Loucy (cell line): ENCODE data around the gene INPP5J.

Source experiments
- H2AFZ ChIP-seq: fragments of 200-600 bp; sonication (generic); 2 replicates; pipeline ENCODE4 v1.6.0; 2016; ENCODE audit warnings: antibody characterized with exemption, mild to moderate bottlenecking, low read length, moderate library complexity
- H3F3A ChIP-seq: fragments of 200-600 bp; 2 replicates; pipeline ENCODE4 v1.6.0; 2016; ENCODE audit warnings: antibody characterized with exemption, low read depth, mild to moderate bottlenecking
- H3K27me3 ChIP-seq: fragments of 200-600 bp; sonication (generic); 2 replicates; pipeline ENCODE4 v1.6.1; 2014; ENCODE audit warnings: low read length, mild to moderate bottlenecking; ENCODE audit not compliant: insufficient read depth, poor library complexity, severe bottlenecking
- H3K36me3 ChIP-seq: fragments of 200-600 bp; sonication (generic); 2 replicates; pipeline ENCODE4 v1.6.1; 2016; ENCODE audit warnings: low read length; ENCODE audit not compliant: insufficient read depth
- H3K4me1 ChIP-seq: fragments of 200-600 bp; sonication (generic); 2 replicates; pipeline ENCODE4 v1.5.1; 2014; ENCODE audit warnings: low read length, mild to moderate bottlenecking; ENCODE audit not compliant: insufficient read depth, poor library complexity, severe bottlenecking
- H3K4me2 ChIP-seq: fragments of 200-600 bp; sonication (generic); 2 replicates; pipeline ENCODE4 v1.6.0; 2014; ENCODE audit warnings: antibody characterized with exemption, low read length, low read depth, mild to moderate bottlenecking; ENCODE audit not compliant: poor library complexity, severe bottlenecking
- H3K4me3 ChIP-seq: fragments of 200-600 bp; sonication (generic); 2 replicates; pipeline ENCODE4 v1.5.1; 2014; ENCODE audit warnings: low read length, mild to moderate bottlenecking, mixed read lengths; ENCODE audit not compliant: poor library complexity, severe bottlenecking
- H3K79me2 ChIP-seq: fragments of 200-600 bp; sonication (generic); 2 replicates; pipeline ENCODE4 v1.6.1; 2014; ENCODE audit warnings: low read length; ENCODE audit not compliant: insufficient read depth
- H3K9ac ChIP-seq: fragments of 200-600 bp; sonication (generic); 2 replicates; pipeline ENCODE4 v1.6.0; 2014; ENCODE audit warnings: mild to moderate bottlenecking, low read depth, low read length, moderate library complexity; ENCODE audit not compliant: poor library complexity, severe bottlenecking
- H3K9me2 ChIP-seq: fragments of 200-600 bp; sonication (generic); replicated peaks from 2 replicates; pipeline ENCODE4 v1.6.1; 2016; ENCODE audit warnings: low read depth, low read length, mixed read lengths
- H3K9me3 ChIP-seq: fragments of 200-600 bp; sonication (generic); 2 replicates; pipeline ENCODE4 v1.6.1; 2014; ENCODE audit warnings: mild to moderate bottlenecking, antibody characterized with exemption, low read length, low read depth; ENCODE audit not compliant: insufficient read depth
- H4K20me1 ChIP-seq: fragments of 200-600 bp; sonication (generic); 2 replicates; pipeline ENCODE4 v1.6.0; 2014; ENCODE audit warnings: antibody characterized with exemption, low read length, mild to moderate bottlenecking; ENCODE audit not compliant: insufficient read depth, poor library complexity, severe bottlenecking
- CTCF ChIP-seq: fragments of 200-600 bp; sonication (generic); conservative IDR thresholded peaks from 2 replicates; pipeline ENCODE4 v1.5.1; 2014; ENCODE audit warnings: mild to moderate bottlenecking, antibody characterized with exemption, low read length
- EZH2phosphoT487 ChIP-seq: fragments of 200-600 bp; IDR thresholded peaks from 2 replicates; pipeline ENCODE4 v1.6.1; 2018; ENCODE audit warnings: antibody characterized with exemption, mild to moderate bottlenecking, moderate library complexity, borderline replicate concordance

Gene INPP5J

GRCh38 chr22:31120642-31121041 lies 2.1 kb upstream of the INPP5J start:
- Histone ChIP-seq H3K9ac (no peak overlapping the region), H3F3A (no peaks in the 10 kb centered on the region), H3K9me3 (no peaks in the 10 kb centered on the region), H3K4me2 (no peak overlapping the region), H3K36me3 (no peaks in the 10 kb centered on the region), H3K79me2 (no peaks in the 10 kb centered on the region), H3K4me3 (no peak overlapping the region), H3K27me3 (no peaks in the 10 kb centered on the region), H3K4me1 (no peaks in the 10 kb centered on the region), H4K20me1 (no peaks in the 10 kb centered on the region), H3K9me2 (no peaks in the 10 kb centered on the region), H2AFZ (no peak overlapping the region)
- TF ChIP-seq CTCF (no peak), EZH2phosphoT487 (no peak)

DNA sequence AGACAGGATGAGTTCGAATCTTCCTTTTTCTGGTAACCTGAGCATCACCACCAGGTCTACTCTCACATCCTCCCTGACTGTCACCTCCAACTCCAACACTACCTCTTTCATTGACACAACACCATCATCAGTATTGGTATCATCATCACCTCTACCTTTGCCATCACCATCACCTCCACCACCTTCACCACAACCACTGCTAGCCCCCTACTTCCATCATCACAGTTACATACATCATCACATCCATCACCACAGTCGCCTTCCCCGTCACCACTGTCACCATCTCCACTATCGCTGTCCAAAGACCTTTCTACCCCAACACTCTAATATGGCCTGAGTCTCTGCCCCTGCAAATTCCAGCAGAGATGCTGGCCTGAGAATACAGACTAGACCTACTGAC lies 1.4 kb upstream of the INPP5J start:
- Histone ChIP-seq H3K4me1 (no peaks in the 10 kb centered on the region), H3K27me3 (no peaks in the 10 kb centered on the region), H4K20me1 (no peaks in the 10 kb centered on the region), H3K36me3 (no peaks in the 10 kb centered on the region), H3K4me2 (no peak overlapping the region), H3K9me3 (no peaks in the 10 kb centered on the region), H3F3A (no peaks in the 10 kb centered on the region), H3K79me2 (no peaks in the 10 kb centered on the region), H3K4me3 (no peak overlapping the region), H2AFZ (no peak overlapping the region), H3K9ac (no peak overlapping the region), H3K9me2 (no peaks in the 10 kb centered on the region)
- no peak for TF ChIP-seq EZH2phosphoT487
- TF ChIP-seq CTCF = no peak

DNA sequence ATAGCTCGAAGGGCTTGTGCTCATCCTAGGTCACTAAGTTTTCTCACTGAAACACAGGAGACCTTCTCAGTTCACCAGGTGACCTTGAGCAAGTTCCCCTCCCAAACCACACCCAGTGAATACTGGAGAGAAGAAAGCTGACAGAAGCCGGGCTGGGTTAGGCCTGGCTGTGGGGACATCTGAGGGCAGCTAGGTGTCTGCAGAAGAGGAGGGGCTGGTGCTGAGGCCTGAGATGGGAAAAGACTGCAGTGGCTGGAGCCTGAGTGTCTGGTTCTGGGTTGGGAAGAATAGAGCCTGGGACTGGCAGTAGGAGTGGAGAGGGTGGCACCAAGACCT lies 602 bp upstream of the INPP5J start:
- Histone ChIP-seq H3F3A (no peaks in the 10 kb centered on the region), H3K4me1 (no peaks in the 10 kb centered on the region), H3K4me2 (no peak overlapping the region), H3K4me3 (no peak overlapping the region), H3K9me3 (no peaks in the 10 kb centered on the region), H3K36me3 (no peaks in the 10 kb centered on the region), H3K27me3 (no peaks in the 10 kb centered on the region), H3K79me2 (no peaks in the 10 kb centered on the region), H3K9me2 (no peaks in the 10 kb centered on the region), H4K20me1 (no peaks in the 10 kb centered on the region), H2AFZ (no peak overlapping the region), H3K9ac (no peak overlapping the region)
- TF ChIP-seq CTCF (no peak), EZH2phosphoT487 (no peak)

DNA sequence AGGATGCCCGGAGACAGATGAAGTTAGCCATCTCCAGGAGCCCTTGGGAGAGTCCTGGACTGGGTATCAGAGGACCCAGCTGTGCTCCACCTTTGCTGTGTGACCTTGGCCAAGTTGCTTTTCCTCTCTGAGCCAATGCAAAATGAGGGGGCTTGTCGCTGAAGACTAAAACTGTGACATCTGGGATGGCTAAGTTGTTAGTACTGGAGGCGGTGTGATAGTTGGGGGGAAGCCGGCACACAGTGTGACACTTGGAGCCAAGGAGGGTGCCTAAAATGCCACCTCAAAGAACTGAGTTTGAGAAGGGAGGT lies 481 bp downstream of the INPP5J start:
- TF ChIP-seq EZH2phosphoT487 = no peak
- TF ChIP-seq CTCF = no peak
- H3K4me2 ChIP-seq = no peak overlapping the region
- no peaks in the 10 kb centered on the region for H4K20me1 ChIP-seq
- H3K4me3 ChIP-seq = no peak overlapping the region
- no peak overlapping the region for H2AFZ ChIP-seq
- no peaks in the 10 kb centered on the region for H3F3A ChIP-seq
- no peaks in the 10 kb centered on the region for H3K36me3 ChIP-seq
- H3K4me1 ChIP-seq = no peaks in the 10 kb centered on the region
- no peaks in the 10 kb centered on the region for H3K79me2 ChIP-seq
- H3K27me3 ChIP-seq = no peaks in the 10 kb centered on the region
- no peaks in the 10 kb centered on the region for H3K9me2 ChIP-seq
- H3K9ac ChIP-seq = no peak overlapping the region
- no peaks in the 10 kb centered on the region for H3K9me3 ChIP-seq
